ENCODE results near the gene PTPRQ. TPM values are rescaled to one million over a fixed set of nuclear protein-coding genes. Genes with fewer than 3 reads are reported as not detected.

Gene PTPRQ
- total and polyA plus RNA-seq, 2 of the 8 experiments (the other 6 are each of a cell fraction or from before 2014, with no cell fraction given) = not detected

DNA sequence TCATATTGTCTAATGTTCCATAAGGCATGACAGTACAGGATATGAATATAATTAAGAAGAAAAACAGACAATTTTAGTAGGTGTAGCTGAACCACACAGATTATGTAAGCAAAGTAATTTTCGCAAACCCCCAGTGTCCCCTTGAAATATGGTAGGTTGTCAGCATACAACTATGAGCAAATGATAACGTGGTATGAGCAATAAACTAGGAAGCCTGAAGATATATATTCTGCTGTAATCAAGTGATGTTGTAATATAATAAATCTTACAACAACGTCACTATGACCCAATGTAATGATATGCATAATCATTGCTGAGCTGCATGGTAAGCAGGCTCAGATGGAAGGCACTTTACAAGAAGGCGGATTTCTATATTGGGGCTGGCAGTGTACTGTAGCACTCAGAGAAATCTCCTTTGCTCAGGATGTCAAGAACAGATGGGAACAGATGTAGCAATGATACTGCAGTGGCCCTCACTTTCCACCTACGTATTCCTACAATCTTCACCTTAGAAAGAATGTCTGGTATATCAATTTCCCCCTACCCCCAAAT is 215.6 kb downstream of the PTPRQ start:
- H3K18ac ChIP-seq (ENCODE audit: extremely low read depth, low read length) = no peak overlapping the region
- H3K4ac ChIP-seq (replicated peaks; ENCODE audit: insufficient read length, low read depth, low read length) = no peak overlapping the region
- H2BK12ac ChIP-seq (ENCODE audit: low read depth, low read length) = no peak overlapping the region
- no peaks in the 10 kb centered on the region for H3K36me3 ChIP-seq (ENCODE audit: control insufficient read depth in 2 of 4, insufficient read depth in 4 of 4, low read length in 3 of 4)
- no peak overlapping the region for H3K23ac ChIP-seq (ENCODE audit: insufficient read length)
- CTCF ChIA-PET (ENCODE audit: partially characterized antibody) = interaction anchor here (0.7 to 1.3 kb wide), 3 partner anchors 27 to 91 kb away, joined by 3 to 4 read pairs (median 4); no protein-coding TSS in a partner anchor
- H2BK5ac ChIP-seq (ENCODE audit: low read depth, low read length) = no peak overlapping the region
- H2BK120ac ChIP-seq (replicated peaks; ENCODE audit: low read depth, low read length) = no peak overlapping the region
- H4K91ac ChIP-seq (replicated peaks; ENCODE audit: insufficient read length, low read length) = no peak overlapping the region
- no peak overlapping the region for H2BK15ac ChIP-seq (ENCODE audit: low read length)
- no peaks in the 10 kb centered on the region for H3K79me2 ChIP-seq (ENCODE audit: control insufficient read depth in 1 of 2, insufficient read depth in 2 of 2, low read length in 2 of 2)
- no peak overlapping the region for H3K9ac ChIP-seq (replicated peaks in 1 of 4; ENCODE audit: extremely low read depth in 1 of 4, low read depth in 3 of 4, low read length in 3 of 4)
- no peak overlapping the region for H3K4me3 ChIP-seq (ENCODE audit: extremely low read depth in 1 of 4, insufficient read depth in 2 of 4, low read depth in 3 of 4, low read length in 4 of 4)
- no peak overlapping the region for H3K56ac ChIP-seq (replicated peaks; ENCODE audit: insufficient read length, low read depth, low read length)
- POLR2A ChIA-PET (ENCODE audit: partially characterized antibody) = no interaction called here
- H3K9me3 ChIP-seq (ENCODE audit: insufficient read depth in 2 of 2, low read depth in 1 of 2, low read length in 1 of 2) = no peaks in the 10 kb centered on the region
- H3K4me1 ChIP-seq (replicated peaks in 1 of 4; ENCODE audit: control insufficient read depth in 3 of 4, insufficient read depth in 4 of 4, low read length in 3 of 4) = no peaks in the 10 kb centered on the region
- peaks cover 0 to 1% of the 10 kb centered on the region in 2 experiments for H4K20me1 ChIP-seq (replicated peaks in 1 of 2; ENCODE audit: control insufficient read depth in 1 of 2, insufficient read depth in 2 of 2, low read length in 2 of 2)
- H2AFZ ChIP-seq (ENCODE audit: low read length) = no peak overlapping the region
- H4K5ac ChIP-seq (ENCODE audit: insufficient read length, low read depth, low read length) = no peak overlapping the region
- H3K27me3 ChIP-seq (replicated peaks in 1 of 4; ENCODE audit: control insufficient read depth in 3 of 4, extremely low read depth in 1 of 4, insufficient read depth in 3 of 4, low read length in 3 of 4) = no peaks in the 10 kb centered on the region
- no peak overlapping the region for H3K27ac ChIP-seq (ENCODE audit: low read depth, low read length)
- FAIRE-seq (no peak), DNase-seq (ENCODE audit: low read depth in 1 of 2, low spot score in 2 of 2) (no peak)
- H3K14ac ChIP-seq (ENCODE audit: insufficient read length) = no peak overlapping the region
- H3K4me2 ChIP-seq (ENCODE audit: insufficient read depth in 1 of 2, low read depth in 2 of 2, low read length in 2 of 2) = no peak overlapping the region
- 85% methylated on average over 5 of the region's 5 CpGs; no CpG with 5 or more reads in 1 of the 2 experiments for WGBS, 2 experiments (ENCODE audit: extremely low coverage in 1 of 2, insufficient coverage in 1 of 2, insufficient read length in 1 of 2, insufficient replicate concordance in 2 of 2, low coverage in 1 of 2, low lambda C conversion rate in 2 of 2, missing lambda C conversion rate in 1 of 2)
- no peaks in the 10 kb centered on the region for H3K79me1 ChIP-seq (ENCODE audit: low read depth, low read length)
- no peak overlapping the region for H2AK5ac ChIP-seq (ENCODE audit: low read depth, low read length)
- H2BK20ac ChIP-seq (ENCODE audit: low read length) = no peak overlapping the region
- no peak overlapping the region for H4K8ac ChIP-seq (ENCODE audit: extremely low read depth, insufficient read depth, low read length)
- H3K23me2 ChIP-seq (ENCODE audit: low read depth, low read length) = no peaks in the 10 kb centered on the region
- TF ChIP-seq RAD21 (IDR thresholded peaks at IDR 0.05 in 1 of 2, conservative IDR thresholded peaks at IDR 0.05 in 1 of 2; ENCODE audit: low read depth in 2 of 2, low read length in 2 of 2) (no peak), ATF2 (IDR thresholded peaks at IDR 0.05; ENCODE audit: low read length) (no peak), HDAC2 (IDR thresholded peaks at IDR 0.05; ENCODE audit: borderline replicate concordance in 1 of 2, low read depth in 2 of 2, low read length in 2 of 2) (no peak), BACH1 (IDR thresholded peaks at IDR 0.05; ENCODE audit: low read length) (no peak), NANOG (IDR thresholded peaks at IDR 0.05; ENCODE audit: insufficient read depth, low read depth, low read length, poor library complexity, severe bottlenecking) (no peak), RNF2 (IDR thresholded peaks at IDR 0.05; ENCODE audit: borderline replicate concordance, low read depth, low read length, missing control alignments, poor library complexity, severe bottlenecking) (no peak), SP2 (IDR thresholded peaks at IDR 0.05; ENCODE audit: low read length) (no peak), CHD1 (IDR thresholded peaks at IDR 0.05; ENCODE audit: low read depth, low read length) (no peak), TEAD4 (IDR thresholded peaks at IDR 0.05; ENCODE audit: low read depth, low read length) (no peak), RFX5 (IDR thresholded peaks at IDR 0.05; ENCODE audit: borderline replicate concordance, low read depth, low read length) (no peak), BCL11A (IDR thresholded peaks at IDR 0.05; ENCODE audit: low read depth in 2 of 2, low read length in 2 of 2) (no peak)

All from H1 (cell line).